Upper lobe of right lung (tissue), 1 donor: ENCODE results near the gene GTF2F2. TPM values are rescaled to one million over a fixed set of nuclear protein-coding genes. Genes with fewer than 3 reads are reported as not detected.

Experiments used
- ATAC-seq: fragments of 200-7000 bp; cut with Tn5 transposase; one replicate; pipeline ENCODE4 v1.9.1; 2020; ENCODE audit warnings: mild to moderate bottlenecking, moderate library complexity
- DNase-seq: peaks from one replicate; pipeline ENCODE4 v3.0.0-alpha.2; 2020
- H3K27ac ChIP-seq: fragments of 200-600 bp; one replicate; pipeline ENCODE4 v1.8.0; 2022
- H3K27me3 ChIP-seq: fragments of 200-600 bp; one replicate; pipeline ENCODE4 v1.8.0; 2022; ENCODE audit warnings: mild to moderate bottlenecking
- H3K36me3 ChIP-seq: fragments of 200-600 bp; one replicate; pipeline ENCODE4 v1.8.0; 2022
- H3K4me1 ChIP-seq: fragments of 200-600 bp; one replicate; pipeline ENCODE4 v1.8.0; 2022
- H3K4me3 ChIP-seq: fragments of 200-600 bp; one replicate; pipeline ENCODE4 v1.8.0; 2022; ENCODE audit warnings: mild to moderate bottlenecking
- H3K9me3 ChIP-seq: fragments of 200-600 bp; one replicate; pipeline ENCODE4 v1.8.0; 2022
- CTCF ChIP-seq: fragments of 200-600 bp; IDR thresholded peaks from one replicate; pipeline ENCODE4 v1.8.0; 2022; ENCODE audit warnings: antibody characterized with exemption
- intact Hi-C: fragments of 100-400 bp; cut with DNase I; formaldehyde crosslinking; loops from one replicate; pipeline ENCODE4 v1.11.0; 2022
- total RNA-seq: library from RNA; stranded (reverse); fragmentation: NEBNext Ultra II Directional; extraction: Animal tissue kit (Norgen Biotek cat#: 25700); gene quantifications from one replicate; pipeline ENCODE4 v1.2.1, GENCODE V29; 2021
- donor health status: DM: no; HTN: yes; CAD: no; lungs with severe emphysema.

Gene GTF2F2
- total RNA-seq, 1 donor from 2014 or later: 14.6 TPM

- ATAC-seq (no peak), DNase-seq (no peak)
- TF ChIP-seq CTCF: no peak
- Histone ChIP-seq H3K4me1 (peaks cover 16% of the 10 kb centered on the region), H3K27ac (no peak overlapping the region), H3K27me3 (no peaks in the 10 kb centered on the region), H3K4me3 (no peak overlapping the region), H3K9me3 (no peaks in the 10 kb centered on the region), H3K36me3 (no peaks in the 10 kb centered on the region)
- intact Hi-C loops: no loop called here
Observed at GRCh38 chr13:45196096-45196495, 75.8 kb downstream of the GTF2F2 start.

GRCh38 chr13:45196622-45197021 lies 76.3 kb downstream of the GTF2F2 start:
- peaks cover 16% of the 10 kb centered on the region for H3K4me1 ChIP-seq
- H3K36me3 ChIP-seq: no peaks in the 10 kb centered on the region
- H3K9me3 ChIP-seq: no peaks in the 10 kb centered on the region
- DNase-seq (no peak), ATAC-seq (no peak)
- intact Hi-C loops: no loop called here
- TF ChIP-seq CTCF: no peak
- no peaks in the 10 kb centered on the region for H3K27me3 ChIP-seq
- no peak overlapping the region for H3K27ac ChIP-seq
- no peak overlapping the region for H3K4me3 ChIP-seq

- no peaks in the 10 kb centered on the region for H3K36me3 ChIP-seq
- H3K9me3 ChIP-seq: no peaks in the 10 kb centered on the region
- no peak for TF ChIP-seq CTCF
- ATAC-seq (no peak), DNase-seq (no peak)
- peaks cover 16% of the 10 kb centered on the region for H3K4me1 ChIP-seq
- H3K27ac ChIP-seq: no peak overlapping the region
- no peak overlapping the region for H3K4me3 ChIP-seq
- H3K27me3 ChIP-seq: no peaks in the 10 kb centered on the region
- intact Hi-C loops: no loop called here
Observed at GRCh38 chr13:45198041-45198440, 77.7 kb downstream of the GTF2F2 start.

GRCh38 chr13:45198924-45199323 lies 78.6 kb downstream of the GTF2F2 start:
- Histone ChIP-seq H3K36me3 (no peaks in the 10 kb centered on the region), H3K9me3 (no peaks in the 10 kb centered on the region), H3K4me1 (peaks cover 16% of the 10 kb centered on the region), H3K27me3 (no peaks in the 10 kb centered on the region), H3K27ac (no peak overlapping the region), H3K4me3 (no peak overlapping the region)
- ATAC-seq: no peak
- intact Hi-C loops: no loop called here
- TF ChIP-seq CTCF: no peak
- no peak for DNase-seq

GRCh38 chr13:45199711-45200110 lies 79.4 kb downstream of the GTF2F2 start:
- Histone ChIP-seq H3K4me3 (no peak overlapping the region), H3K4me1 (peaks cover 11% of the 10 kb centered on the region), H3K36me3 (no peaks in the 10 kb centered on the region), H3K27ac (no peak overlapping the region), H3K9me3 (no peaks in the 10 kb centered on the region), H3K27me3 (no peaks in the 10 kb centered on the region)
- intact Hi-C loops: no loop called here
- DNase-seq: no peak
- no peak for ATAC-seq
- TF ChIP-seq CTCF: no peak

GRCh38 chr13:45200701-45201232 lies 80.5 kb downstream of the GTF2F2 start, which contains the start of gene KCTD4:
TSS of gene KCTD4 (minus strand) at chr13:45201045. CDS start at chr13:45194567, 6,478 bp downstream.
- Histone ChIP-seq H3K27me3 (no peaks in the 10 kb centered on the region), H3K27ac (no peak within 1 kb of the TSS), H3K9me3 (no peaks in the 10 kb centered on the region), H3K36me3 (no peaks in the 10 kb centered on the region), H3K4me1 (peaks cover 3% of the 10 kb centered on the region), H3K4me3 (no peak within 1 kb of the TSS)
- no peak for TF ChIP-seq CTCF
- ATAC-seq (no peak), DNase-seq (no peak)
- intact Hi-C loops: no loop called here
